Effector CD4-positive, alpha-beta T cell (primary cell): Measurements from ENCODE around the gene PRKCB.

Source experiments
- DNase-seq: peaks from one replicate; pipeline ENCODE4 v3.0.0-alpha.2; 2020

The PRKCB gene

GRCh38 chr16:24051125-24051524, 215.3 kb downstream of the PRKCB start:
- DNase-seq = no peak

GRCh38 chr16:24052329-24053098, 216.7 kb downstream of the PRKCB start:
- no peak for DNase-seq

GRCh38 chr16:24053099-24053946, 217.5 kb downstream of the PRKCB start:
- no peak for DNase-seq

- DNase-seq = no peak
Measured at GRCh38 chr16:24054741-24055491, 219.1 kb downstream of the PRKCB start.

- DNase-seq = no peak
Measured at GRCh38 chr16:24062270-24062817, 226.6 kb downstream of the PRKCB start.

- DNase-seq = no peak
Measured at GRCh38 chr16:24069036-24069590, 233.3 kb downstream of the PRKCB start.

DNA sequence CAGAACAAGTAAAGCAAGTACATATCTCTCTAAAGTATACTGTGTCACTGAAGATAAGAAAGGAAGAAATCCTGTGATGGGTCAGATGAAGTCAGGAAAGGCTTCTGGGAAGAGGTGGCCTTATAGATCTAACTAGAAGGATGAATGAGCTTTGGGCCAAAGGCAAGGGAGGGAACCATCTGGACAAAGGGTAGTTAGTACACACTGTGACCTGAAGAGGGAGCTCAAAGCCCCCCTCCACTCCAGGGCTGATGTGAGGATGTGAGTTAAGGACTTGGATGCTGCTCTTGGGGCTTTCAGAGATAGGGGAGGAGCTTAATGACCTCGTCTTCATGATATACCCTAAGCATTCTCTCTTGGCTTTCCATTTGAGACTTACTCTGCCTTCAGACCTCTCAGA, 235.1 kb downstream of the PRKCB start:
- DNase-seq = no peak

DNA sequence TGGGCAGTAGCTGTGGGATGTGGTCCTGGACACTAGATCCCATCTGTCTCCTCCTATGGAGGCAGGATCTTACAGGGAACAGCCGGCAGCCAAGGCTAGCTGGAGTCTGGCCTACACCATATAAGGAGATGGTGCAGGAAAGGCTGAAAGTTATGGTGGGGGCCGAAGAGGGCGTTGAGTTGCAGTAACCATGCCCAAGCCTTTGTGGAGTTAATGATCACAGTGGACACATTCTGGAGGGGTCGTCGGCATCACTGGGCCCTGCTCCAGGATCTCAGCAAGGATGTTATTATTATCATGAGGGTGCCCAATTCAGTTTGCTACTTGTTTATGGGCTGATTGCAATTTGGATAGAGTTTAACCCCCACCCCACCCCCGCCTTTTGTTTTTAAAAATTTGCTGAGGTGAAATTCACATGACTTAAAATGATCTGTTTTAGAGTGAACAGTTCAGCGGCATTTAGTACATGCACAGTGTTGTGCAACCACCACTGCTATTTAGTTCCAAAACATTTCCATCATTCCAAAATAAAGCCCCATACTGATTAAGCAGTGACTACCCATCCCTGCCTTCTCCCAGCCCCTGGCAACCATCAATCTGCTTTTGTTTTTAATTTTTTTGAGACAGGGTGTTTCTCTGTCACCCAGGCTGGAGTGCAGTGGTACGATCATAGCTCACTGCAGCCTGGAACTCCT, 236.0 kb downstream of the PRKCB start:
- DNase-seq = no peak

GRCh38 chr16:24073321-24073720, 237.5 kb downstream of the PRKCB start:
- no peak for DNase-seq

DNA sequence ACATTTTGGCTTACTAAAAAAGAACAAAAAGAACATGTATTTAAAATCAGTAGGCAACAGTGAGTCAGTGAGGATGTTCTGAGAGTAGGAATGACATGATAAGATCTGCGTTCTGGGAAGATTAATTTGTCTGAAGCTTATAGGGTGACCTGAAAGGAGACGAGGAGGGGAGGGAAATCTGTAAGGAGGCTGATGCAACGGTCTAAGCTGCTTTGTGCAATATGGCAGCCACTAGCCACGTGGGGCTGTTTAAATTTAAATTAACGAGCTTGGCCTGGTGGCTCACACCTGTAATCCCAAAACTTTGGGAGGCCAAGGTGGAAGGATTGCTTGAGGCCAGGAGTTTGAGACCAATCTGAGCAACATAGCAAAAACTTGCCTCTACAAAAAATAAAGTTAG, 238.8 kb downstream of the PRKCB start:
- DNase-seq = no peak

DNA sequence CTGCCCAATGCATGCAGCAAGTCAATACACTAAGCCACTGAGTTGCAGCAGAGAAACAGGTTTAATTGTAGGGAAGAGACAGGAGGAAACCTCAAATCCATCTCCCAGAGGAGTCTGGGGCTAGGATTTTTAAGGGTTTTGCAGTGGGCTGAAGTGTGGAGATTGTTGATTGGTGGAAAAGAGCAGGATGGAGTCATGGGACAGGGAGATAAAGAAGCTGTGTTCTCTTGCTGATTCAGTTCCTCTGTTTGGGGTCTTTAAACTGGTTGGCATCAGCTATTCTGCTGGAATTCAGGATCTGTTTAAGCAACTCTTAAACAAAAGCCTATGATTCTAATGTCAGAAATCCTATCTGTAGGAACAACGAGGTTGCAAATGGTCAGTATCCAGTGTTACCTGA, 239.5 kb downstream of the PRKCB start:
- no peak for DNase-seq

- no peak for DNase-seq
Measured at GRCh38 chr16:24075931-24076716, 240.3 kb downstream of the PRKCB start.

- DNase-seq = no peak
Measured at GRCh38 chr16:24077292-24077691, 241.5 kb downstream of the PRKCB start.

- DNase-seq = no peak
Measured at GRCh38 chr16:24077966-24078365, 242.2 kb downstream of the PRKCB start.

DNA sequence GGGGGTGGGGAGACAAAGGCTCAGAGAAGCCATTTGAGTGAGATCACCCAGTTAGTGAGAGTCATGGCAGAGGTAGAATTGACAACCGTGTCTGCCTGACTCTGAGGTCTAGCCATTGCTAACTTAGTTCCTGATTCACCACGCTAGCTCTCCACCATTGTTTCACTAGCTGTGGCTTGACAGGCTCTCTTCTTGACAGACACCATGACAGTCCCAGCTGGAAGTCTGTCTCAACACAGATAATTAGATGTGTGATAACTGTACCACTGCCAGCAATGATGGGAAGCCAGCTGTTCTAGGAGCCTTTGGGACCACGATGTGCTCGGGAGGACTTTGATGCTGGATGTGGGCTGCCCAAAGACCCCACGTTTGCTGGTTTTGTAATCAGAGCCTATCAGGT, 249.9 kb downstream of the PRKCB start:
- no peak for DNase-seq

DNA sequence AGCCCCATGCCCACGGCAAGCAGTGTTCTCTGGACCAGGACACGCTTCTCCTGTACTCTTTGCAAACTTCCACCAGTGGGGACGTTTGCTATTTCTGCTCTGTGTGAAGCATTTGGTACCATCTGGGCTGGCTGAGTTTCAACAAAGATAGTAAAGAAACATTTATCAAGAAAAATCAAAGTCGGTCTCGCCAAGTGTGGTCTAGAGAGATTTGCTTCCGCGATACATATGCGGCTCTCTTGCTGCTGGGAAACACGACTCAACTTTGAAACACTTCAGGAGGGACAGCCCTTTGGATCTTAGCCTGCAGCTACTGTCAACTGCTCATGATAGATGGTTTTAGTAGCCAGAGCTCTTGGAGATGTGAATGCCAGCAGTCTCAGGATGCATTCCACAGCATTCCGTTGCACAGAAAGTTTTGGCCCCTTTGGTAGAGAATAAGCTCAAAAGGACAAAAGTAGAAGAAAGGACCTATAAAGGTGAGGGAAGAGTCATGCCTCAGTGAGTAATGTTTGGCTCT, 252.2 kb downstream of the PRKCB start:
- no peak for DNase-seq

DNA sequence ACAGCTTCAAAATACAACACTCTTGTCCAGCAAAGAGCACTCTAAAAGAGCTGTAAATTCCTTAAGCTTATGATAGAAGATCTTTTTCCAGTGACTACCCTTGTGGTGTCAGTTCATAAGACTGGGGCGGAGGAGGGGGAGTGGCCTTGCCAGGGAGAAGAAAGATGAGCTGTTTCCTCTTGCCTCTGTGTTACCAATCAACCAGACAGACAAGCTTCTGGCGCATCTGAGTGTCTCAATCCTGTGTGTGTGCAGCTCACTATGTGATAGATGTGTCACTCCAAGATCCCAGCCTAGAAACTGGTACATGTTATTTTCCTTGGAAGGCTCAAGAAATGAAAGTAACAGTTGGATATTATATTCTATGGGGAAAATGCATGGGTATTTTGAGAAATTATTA, 253.0 kb downstream of the PRKCB start:
- no peak for DNase-seq

GRCh38 chr16:24091125-24091524, 255.3 kb downstream of the PRKCB start:
- no peak for DNase-seq

GRCh38 chr16:24093049-24093448, 257.3 kb downstream of the PRKCB start:
- no peak for DNase-seq

GRCh38 chr16:24094660-24095059, 258.9 kb downstream of the PRKCB start:
- DNase-seq = no peak

DNA sequence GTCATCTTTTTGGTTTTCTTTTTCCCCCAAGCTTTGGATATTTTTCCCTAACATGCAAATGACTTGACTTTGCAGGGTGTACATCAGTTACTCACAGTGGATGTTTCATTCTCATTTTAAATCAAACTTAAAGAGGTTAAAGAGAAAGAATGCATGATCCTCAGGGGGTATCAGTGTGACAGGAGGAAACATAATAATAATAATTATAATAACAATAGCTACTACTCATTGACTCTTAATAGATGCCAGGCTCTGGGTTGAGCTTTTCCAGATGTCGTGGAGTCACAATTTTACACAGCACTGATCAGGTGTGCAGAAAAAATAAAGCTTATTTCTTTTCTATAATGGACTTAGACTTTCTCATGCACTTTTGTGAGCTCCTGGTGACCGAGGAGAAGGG, 263.1 kb downstream of the PRKCB start:
- no peak for DNase-seq
